ENCODE results near the gene FZR1. TPM values are rescaled to one million over a fixed set of nuclear protein-coding genes. Genes with fewer than 3 reads are reported as not detected.
"Not testable (repeated sequence)": the region's sequence is repeated elsewhere in the genome, so short reads cannot be mapped to it uniquely, and the experiment has no call there.

The FZR1 gene
- total RNA-seq, 4 donors from 2014 or later: 29.1 to 107 (median 35.3) TPM

DNA sequence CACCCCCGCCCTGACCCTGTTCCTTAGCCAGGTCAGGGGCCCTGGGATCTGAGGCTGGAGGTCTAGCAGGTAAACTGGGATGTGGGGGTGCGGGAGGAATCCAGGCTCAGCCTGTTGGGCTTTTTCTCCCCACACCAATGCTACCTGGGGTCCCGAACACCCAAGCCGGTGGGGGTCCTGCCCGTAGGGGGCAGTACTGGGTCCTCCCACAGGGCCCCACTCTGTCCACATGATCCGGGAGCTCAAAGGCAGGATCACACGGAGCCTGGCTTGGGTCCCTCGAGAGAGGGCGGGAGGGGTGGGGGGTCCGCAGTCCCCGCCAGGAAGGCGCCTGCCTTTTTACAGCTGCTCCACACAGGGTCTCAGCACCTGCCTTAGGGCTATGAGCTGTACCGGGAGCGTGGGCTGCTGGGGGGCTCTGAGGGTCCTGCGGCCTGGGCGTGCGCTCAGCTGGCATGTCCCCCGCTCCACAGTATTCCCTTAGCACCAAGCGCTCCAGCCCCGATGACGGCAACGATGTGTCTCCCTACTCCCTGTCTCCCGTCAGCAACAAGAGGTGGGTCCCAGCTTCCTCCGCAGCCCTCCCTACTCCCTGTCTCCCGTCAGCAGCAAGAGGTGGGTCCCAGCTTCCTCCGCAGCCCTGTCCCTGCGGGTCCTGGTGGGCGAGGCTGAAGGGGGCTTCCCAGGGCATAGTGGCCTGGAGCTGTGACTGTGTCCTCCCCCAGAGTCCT lies 20.6 kb downstream of the FZR1 start:
- in situ Hi-C loops (cut with MboI; ENCODE audit: low pct_ligation_motif_present in 1 of 4, low pct_unique_long_range_greater_than_20kb in 1 of 4, low sequenced_read_pairs in 3 of 4): no loop called here
- Histone ChIP-seq H3K4me1 (no peaks in the 10 kb centered on the region), H3K9me3 (no peaks in the 10 kb centered on the region), H3K27ac (no peak overlapping the region), H3K4me3 (no peak overlapping the region), H3K36me3 (peaks cover 0 to 42% (median 12%) of the 10 kb centered on the region in 4 donors), H3K27me3 (no peaks in the 10 kb centered on the region)
- intact Hi-C loops (cut with DNase I; ENCODE audit: low total_unique reads): loop anchor here (2.0 kb wide), 1 partner anchor 14 kb away; no protein-coding TSS in a partner anchor
- no peak for TF ChIP-seq POLR2A (IDR thresholded peaks at IDR 0.05)
- TF ChIP-seq, protein P1, sequence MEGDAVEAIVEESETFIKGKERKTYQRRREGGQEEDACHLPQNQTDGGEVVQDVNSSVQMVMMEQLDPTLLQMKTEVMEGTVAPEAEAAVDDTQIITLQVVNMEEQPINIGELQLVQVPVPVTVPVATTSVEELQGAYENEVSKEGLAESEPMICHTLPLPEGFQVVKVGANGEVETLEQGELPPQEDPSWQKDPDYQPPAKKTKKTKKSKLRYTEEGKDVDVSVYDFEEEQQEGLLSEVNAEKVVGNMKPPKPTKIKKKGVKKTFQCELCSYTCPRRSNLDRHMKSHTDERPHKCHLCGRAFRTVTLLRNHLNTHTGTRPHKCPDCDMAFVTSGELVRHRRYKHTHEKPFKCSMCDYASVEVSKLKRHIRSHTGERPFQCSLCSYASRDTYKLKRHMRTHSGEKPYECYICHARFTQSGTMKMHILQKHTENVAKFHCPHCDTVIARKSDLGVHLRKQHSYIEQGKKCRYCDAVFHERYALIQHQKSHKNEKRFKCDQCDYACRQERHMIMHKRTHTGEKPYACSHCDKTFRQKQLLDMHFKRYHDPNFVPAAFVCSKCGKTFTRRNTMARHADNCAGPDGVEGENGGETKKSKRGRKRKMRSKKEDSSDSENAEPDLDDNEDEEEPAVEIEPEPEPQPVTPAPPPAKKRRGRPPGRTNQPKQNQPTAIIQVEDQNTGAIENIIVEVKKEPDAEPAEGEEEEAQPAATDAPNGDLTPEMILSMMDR (IDR thresholded peaks at IDR 0.05): no peak
- TF ChIP-seq POLR2AphosphoS5 (IDR thresholded peaks at IDR 0.05): no peak
- no peak for TF ChIP-seq EP300 (IDR thresholded peaks at IDR 0.05; ENCODE audit: low read depth)
- WGBS, 2 donors (ENCODE audit: low coverage in 1 of 2): 96% methylated on average over 19 of the region's 28 CpGs; no CpG with 5 or more reads in 1 of the 2 donors
- DNase-seq: no peak

DNA sequence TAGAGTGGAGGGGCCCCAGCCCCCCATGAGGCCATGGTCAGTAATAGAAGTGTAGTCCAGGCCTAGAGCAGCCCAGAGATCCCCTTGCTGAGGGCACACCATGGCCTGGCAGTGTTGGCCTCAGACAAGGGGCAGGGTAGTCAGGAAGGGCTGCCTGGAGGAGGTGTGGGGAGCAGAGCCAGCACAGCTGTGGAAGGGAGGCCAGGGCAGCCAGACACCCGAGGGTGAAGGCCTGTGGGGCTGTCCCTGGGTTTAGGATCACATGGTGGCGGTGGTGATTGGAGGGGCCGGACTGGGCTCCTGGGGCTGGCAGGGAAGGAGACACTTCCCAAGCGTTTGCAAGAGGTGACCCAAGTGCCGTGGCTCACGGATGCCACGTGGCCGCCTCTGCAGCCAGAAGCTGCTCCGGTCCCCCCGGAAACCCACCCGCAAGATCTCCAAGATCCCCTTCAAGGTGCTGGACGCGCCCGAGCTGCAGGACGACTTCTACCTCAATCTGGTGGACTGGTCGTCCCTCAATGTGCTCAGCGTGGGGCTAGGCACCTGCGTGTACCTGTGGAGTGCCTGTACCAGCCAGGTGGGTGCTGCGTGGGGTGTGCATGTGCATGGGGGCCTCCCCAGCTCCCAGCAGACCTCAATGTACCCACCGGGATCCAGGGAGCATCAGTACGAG lies 21.3 kb downstream of the FZR1 start:
- Histone ChIP-seq H3K27me3 (no peaks in the 10 kb centered on the region), H3K9me3 (no peaks in the 10 kb centered on the region), H3K4me3 (no peak overlapping the region), H3K36me3 (peaks cover 0 to 47% (median 16%) of the 10 kb centered on the region in 4 donors), H3K4me1 (no peaks in the 10 kb centered on the region), H3K27ac (no peak overlapping the region)
- no peak for DNase-seq
- TF ChIP-seq EP300 (IDR thresholded peaks at IDR 0.05; ENCODE audit: low read depth) (no peak), POLR2A (IDR thresholded peaks at IDR 0.05) (no peak), POLR2AphosphoS5 (IDR thresholded peaks at IDR 0.05) (no peak)
- TF ChIP-seq, protein P1 (IDR thresholded peaks at IDR 0.05): no peak
- in situ Hi-C loops (cut with MboI; ENCODE audit: low pct_ligation_motif_present in 1 of 4, low pct_unique_long_range_greater_than_20kb in 1 of 4, low sequenced_read_pairs in 3 of 4): no loop called here
- WGBS, 2 donors (ENCODE audit: low coverage in 1 of 2): 93% methylated on average over 21 of the region's 21 CpGs; no CpG with 5 or more reads in 1 of the 2 donors
- intact Hi-C loops (cut with DNase I; ENCODE audit: low total_unique reads): loop anchor here (2.0 kb wide), 1 partner anchor 15 kb away; no protein-coding TSS in a partner anchor

DNA sequence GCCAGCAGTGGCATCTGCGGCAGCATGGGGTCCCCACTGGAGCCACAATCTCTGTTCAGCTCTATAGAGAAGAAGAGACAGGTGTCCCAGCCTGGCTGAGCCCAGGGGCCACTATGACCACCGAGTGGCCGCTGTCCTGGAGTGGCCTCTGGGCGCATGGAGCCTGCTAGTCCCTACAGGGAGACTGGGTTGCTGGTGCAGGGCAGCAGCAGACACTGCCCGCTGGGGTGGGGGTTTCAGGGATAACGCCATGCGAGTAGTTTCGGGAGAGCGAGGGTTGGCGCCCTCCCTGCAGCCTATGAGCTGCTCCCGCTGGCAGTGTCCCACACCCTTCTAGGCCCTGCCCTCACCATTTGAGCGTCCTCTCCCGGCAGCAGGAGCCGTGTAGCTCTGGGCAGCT lies 22.0 kb downstream of the FZR1 start:
- no peak overlapping the region for H3K27ac ChIP-seq
- H3K4me3 ChIP-seq: no peak overlapping the region
- peaks cover 0 to 52% (median 19%) of the 10 kb centered on the region in 4 donors for H3K36me3 ChIP-seq
- TF ChIP-seq, protein P1 (IDR thresholded peaks at IDR 0.05): no peak
- TF ChIP-seq EP300 (IDR thresholded peaks at IDR 0.05; ENCODE audit: low read depth): no peak
- TF ChIP-seq POLR2A (IDR thresholded peaks at IDR 0.05): no peak
- no peak for TF ChIP-seq POLR2AphosphoS5 (IDR thresholded peaks at IDR 0.05)
- intact Hi-C loops (cut with DNase I; ENCODE audit: low total_unique reads) (no loop called here), in situ Hi-C loops (cut with MboI; ENCODE audit: low pct_ligation_motif_present in 1 of 4, low pct_unique_long_range_greater_than_20kb in 1 of 4, low sequenced_read_pairs in 3 of 4) (no loop called here)
- H3K27me3 ChIP-seq: no peaks in the 10 kb centered on the region
- DNase-seq: no peak
- 98% methylated on average over 13 of the region's 14 CpGs; no CpG with 5 or more reads in 1 of the 2 donors for WGBS, 2 donors (ENCODE audit: low coverage in 1 of 2)
- no peaks in the 10 kb centered on the region for H3K4me1 ChIP-seq
- H3K9me3 ChIP-seq: no peaks in the 10 kb centered on the region

DNA sequence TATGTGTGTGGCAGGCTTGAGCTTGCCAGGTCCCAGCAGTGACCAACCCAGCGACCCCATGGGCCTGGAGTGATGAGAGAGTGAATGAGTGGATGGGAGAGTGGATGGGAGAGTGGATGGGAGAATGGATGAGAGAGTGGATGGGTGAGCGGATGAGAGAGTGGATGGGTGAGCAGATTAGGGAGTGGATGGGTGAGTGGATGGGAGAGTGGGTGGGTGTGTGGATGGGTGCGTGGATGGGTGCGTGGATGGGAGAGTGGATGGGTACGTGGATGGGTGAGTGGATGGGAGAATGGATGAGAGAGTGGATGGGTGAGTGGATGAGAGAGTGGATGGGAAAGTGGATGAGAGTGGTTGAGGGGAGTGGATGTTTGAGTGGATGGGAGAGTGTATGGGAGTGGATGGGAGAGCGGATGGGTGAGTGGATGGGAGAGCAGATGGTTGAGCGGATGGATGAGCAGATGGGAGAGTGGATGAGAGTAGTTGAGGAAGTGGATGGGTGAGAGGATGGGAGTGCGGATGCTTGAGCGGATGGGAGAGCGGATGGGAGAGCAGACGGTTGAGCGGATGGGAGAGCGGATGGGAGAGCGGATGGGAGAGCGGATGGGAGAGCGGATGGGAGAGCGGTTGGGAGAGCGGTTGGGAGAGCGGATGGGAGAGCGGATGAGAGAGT lies 22.6 kb downstream of the FZR1 start:
- no peak overlapping the region for H3K4me3 ChIP-seq
- whole genome bisulfite sequencing, 2 donors (ENCODE audit: low coverage in 1 of 2): 91 to 96% methylated on average over 9 to 20 of the region's 20 CpGs
- H3K4me1 ChIP-seq: no peaks in the 10 kb centered on the region
- H3K27ac ChIP-seq: no peak overlapping the region
- no peak for TF ChIP-seq EP300 (IDR thresholded peaks at IDR 0.05; ENCODE audit: low read depth)
- H3K9me3 ChIP-seq: no peaks in the 10 kb centered on the region
- intact Hi-C loops (cut with DNase I; ENCODE audit: low total_unique reads): no loop called here
- no peak for DNase-seq
- peaks cover 0 to 52% (median 22%) of the 10 kb centered on the region in 4 donors for H3K36me3 ChIP-seq
- in situ Hi-C loops (cut with MboI; ENCODE audit: low pct_ligation_motif_present in 1 of 4, low pct_unique_long_range_greater_than_20kb in 1 of 4, low sequenced_read_pairs in 3 of 4): no loop called here
- H3K27me3 ChIP-seq: no peaks in the 10 kb centered on the region

DNA sequence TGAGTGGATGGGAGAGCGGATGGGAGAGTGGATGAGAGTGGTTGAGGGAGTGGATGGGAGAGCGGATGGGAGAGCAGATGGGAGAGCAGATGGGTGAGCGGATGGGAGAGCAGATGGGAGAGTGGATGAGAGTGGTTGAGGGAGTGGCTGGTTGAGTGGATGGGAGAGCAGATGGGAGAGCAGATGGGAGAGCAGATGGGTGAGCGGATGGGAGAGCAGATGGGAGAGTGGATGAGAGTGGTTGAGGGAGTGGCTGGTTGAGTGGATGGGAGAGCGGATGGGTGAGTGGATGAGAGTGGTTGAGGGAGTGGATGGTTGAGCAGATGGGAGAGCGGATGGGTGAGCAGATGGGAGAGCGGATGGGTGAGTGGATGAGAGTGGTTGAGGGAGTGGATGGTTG lies 23.2 kb downstream of the FZR1 start:
- H3K4me1 ChIP-seq; H3K4me3 ChIP-seq; H3K27me3 ChIP-seq; intact Hi-C loops (cut with DNase I; ENCODE audit: low total_unique reads); in situ Hi-C loops (cut with MboI; ENCODE audit: low pct_ligation_motif_present in 1 of 4, low pct_unique_long_range_greater_than_20kb in 1 of 4, low sequenced_read_pairs in 3 of 4); H3K9me3 ChIP-seq; DNase-seq; H3K27ac ChIP-seq: not testable (repeated sequence)
- peaks cover 0 to 47% (median 23%) of the 10 kb centered on the region in 4 donors for H3K36me3 ChIP-seq
- 90 to 91% methylated on average over 7 of the region's 7 CpGs for WGBS, 2 donors (ENCODE audit: low coverage in 1 of 2)

All from transverse colon (tissue), 4 donors.